B cell (primary cell): ENCODE measurements around the gene CTIF.

ENCODE experiments used
- EZH2 ChIP-seq: IDR thresholded peaks from 2 replicates; pipeline ENCODE4 v1.6.1; 2012; ENCODE audit warnings: borderline replicate concordance, low read depth, mild to moderate bottlenecking, moderate library complexity, low read length; ENCODE audit not compliant: insufficient read depth, poor library complexity, severe bottlenecking
- TF ChIP-seq, protein P1 (sequence below): fragments of 200-600 bp; IDR thresholded peaks from one replicate; pipeline ENCODE4 v1.8.0; 2022; ENCODE audit warnings: antibody characterized with exemption, mild to moderate bottlenecking

DNA sequence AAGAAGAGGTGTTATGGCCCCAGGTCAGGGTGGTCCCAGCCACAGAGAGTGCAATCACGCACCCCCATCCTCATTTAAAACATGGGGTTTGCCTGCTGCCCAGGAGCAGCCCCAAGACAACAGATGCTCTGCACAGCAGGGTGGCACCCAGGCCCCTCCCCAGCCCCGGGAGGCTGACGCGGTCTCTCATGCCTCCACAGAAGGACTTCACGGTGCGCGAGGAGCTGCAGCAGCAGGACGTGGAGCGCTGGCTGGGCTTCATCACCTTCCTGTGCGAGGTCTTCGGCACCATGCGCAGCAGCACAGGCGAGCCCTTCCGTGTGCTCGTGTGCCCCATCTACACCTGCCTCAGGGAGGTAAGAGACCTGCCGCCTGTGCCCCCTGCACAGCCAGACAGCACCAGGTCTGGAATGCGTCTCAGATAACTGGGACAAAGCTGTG is 278.2 kb downstream of the CTIF start:
- TF ChIP-seq, protein P1, sequence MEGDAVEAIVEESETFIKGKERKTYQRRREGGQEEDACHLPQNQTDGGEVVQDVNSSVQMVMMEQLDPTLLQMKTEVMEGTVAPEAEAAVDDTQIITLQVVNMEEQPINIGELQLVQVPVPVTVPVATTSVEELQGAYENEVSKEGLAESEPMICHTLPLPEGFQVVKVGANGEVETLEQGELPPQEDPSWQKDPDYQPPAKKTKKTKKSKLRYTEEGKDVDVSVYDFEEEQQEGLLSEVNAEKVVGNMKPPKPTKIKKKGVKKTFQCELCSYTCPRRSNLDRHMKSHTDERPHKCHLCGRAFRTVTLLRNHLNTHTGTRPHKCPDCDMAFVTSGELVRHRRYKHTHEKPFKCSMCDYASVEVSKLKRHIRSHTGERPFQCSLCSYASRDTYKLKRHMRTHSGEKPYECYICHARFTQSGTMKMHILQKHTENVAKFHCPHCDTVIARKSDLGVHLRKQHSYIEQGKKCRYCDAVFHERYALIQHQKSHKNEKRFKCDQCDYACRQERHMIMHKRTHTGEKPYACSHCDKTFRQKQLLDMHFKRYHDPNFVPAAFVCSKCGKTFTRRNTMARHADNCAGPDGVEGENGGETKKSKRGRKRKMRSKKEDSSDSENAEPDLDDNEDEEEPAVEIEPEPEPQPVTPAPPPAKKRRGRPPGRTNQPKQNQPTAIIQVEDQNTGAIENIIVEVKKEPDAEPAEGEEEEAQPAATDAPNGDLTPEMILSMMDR = no peak
- no peak for TF ChIP-seq EZH2
